Heart left ventricle (tissue), 16 donors: ENCODE measurements around the gene SHKBP1. TPM values are rescaled to one million over a fixed set of nuclear protein-coding genes. Genes with fewer than 3 reads are reported as not detected.

ENCODE experiments used
- ATAC-seq, 4 donors: fragments of 200-7000 bp; cut with Tn5 transposase; one replicate each; pipeline ENCODE4 v1.9.1; 2020 to 2022; ENCODE audit warnings: moderate library complexity in 4 of 4, mild to moderate bottlenecking in 3 of 4, moderate number of reproducible peaks in 1 of 4
- DNase-seq, 5 donors: peaks; one replicate each; pipeline ENCODE4 v3.0.0-alpha.2; 2020
- H3K27ac ChIP-seq, 12 donors: fragments of 200-600 bp; sonication (generic) in 4 of 12; one replicate each; pipeline versions ENCODE4 v1.5.0 to v1.8.0; 2016 to 2022; ENCODE audit warnings: mild to moderate bottlenecking in 2 of 12
- H3K27me3 ChIP-seq, 9 donors: fragments of 200-600 bp; sonication (generic) in 2 of 9; one replicate each; pipeline versions ENCODE4 v1.5.1 to v1.8.0; 2016 to 2022; ENCODE audit warnings: mild to moderate bottlenecking in 3 of 9
- H3K36me3 ChIP-seq, 9 donors: fragments of 200-600 bp; sonication (generic) in 2 of 9; one replicate each; pipeline versions ENCODE4 v1.5.0 to v1.8.0; 2018 to 2022; ENCODE audit warnings: mild to moderate bottlenecking in 2 of 9
- H3K4me1 ChIP-seq, 12 donors: fragments of 200-600 bp; sonication (generic) in 4 of 12; one replicate each; pipeline versions ENCODE4 v1.5.0 to v1.8.0; 2016 to 2022; ENCODE audit warnings: mild to moderate bottlenecking in 3 of 12
- H3K4me3 ChIP-seq, 12 donors: fragments of 200-600 bp; sonication (generic) in 4 of 12; one replicate each; pipeline versions ENCODE4 v1.5.0 to v1.8.0; 2017 to 2022; ENCODE audit warnings: mild to moderate bottlenecking in 9 of 12, moderate library complexity in 4 of 12
- H3K9me3 ChIP-seq, 12 donors: fragments of 200-600 bp; sonication (generic) in 4 of 12; one replicate each; pipeline versions ENCODE4 v1.5.0 to v1.8.0; 2016 to 2022; ENCODE audit warnings: mild to moderate bottlenecking in 1 of 12
- CTCF ChIP-seq, 12 donors: fragments of 200-600 bp; sonication (generic) in 4 of 12; IDR thresholded peaks; one replicate each; pipeline versions ENCODE4 v1.5.0 to v1.8.0; 2018 to 2022; ENCODE audit warnings: antibody characterized with exemption in 12 of 12, mild to moderate bottlenecking in 5 of 12
- POLR2A ChIP-seq, 2 donors: fragments of 450-650 bp; IDR thresholded peaks; one replicate each; pipeline ENCODE4 v1.6.1; 2017; ENCODE audit warnings: antibody characterized with exemption in 2 of 2, mild to moderate bottlenecking in 2 of 2, moderate library complexity in 2 of 2
- WGBS, 4 donors: extraction: QIAGEN DNeasy Blood & Tissue Kit in 2 of 4; methylation state at CpG; one replicate each; pipeline versions ENCODE4 v1.1.5 to v1.1.7; 2013 to 2018; 5-methylcytosine and 5-hydroxymethylcytosine counted together
- intact Hi-C, 10 donors: fragments of 100-400 bp; cut with DNase I; formaldehyde crosslinking; loops; one replicate each; pipeline versions ENCODE4 v1.11.1 to v1.14.2; 2022
- polyA plus RNA-seq, 2 donors: library from polyadenylated mRNA; stranded (reverse); fragments of 200-250 nt; gene quantifications; one replicate each; pipeline ENCODE4 v1.2.3, GENCODE V29; 2013
- total RNA-seq, 9 donors: library from RNA; depleted of rRNA in 2 of 9; stranded (reverse); fragments of >200 nt in 2 of 9; fragmentation: NEBNext Ultra II Directional in 3 of 9; extraction: Animal tissue kit (Norgen Biotek cat#: 25700) in 3 of 9; gene quantifications; one replicate each; pipeline versions ENCODE4 v1.1.0 to v1.2.4, GENCODE V29; 2016 to 2023
- donor health status: ischemic (EF 13 %, LVEDD 7.1; RV severe dilation, severe dysfunction).
- donor health status: healthy with polysubstance abuse.
- donor health status: DM: no; HTN: yes; CAD: no.
- donor health status: DM: no; HTN: no; CAD: no.
- donor health status: ischemic (EF 25% LVEDD 6.9; RV normal size, moderate dysfunction).
- donor health status: ischemic (EF 25% LVEDD 5.7; RV mildly dilated, moderate dysfunction).
- donor health status: healthy.
- donor health status: DM: yes; HTN: yes; CAD: no.
- donor health status: ischemic (EF 35%, LVEDD 5.7; RV mildly dilated, moderate dysfunction).
- donor health status: nonischemic (EF 11% LVEDD 7.7; RV severe dilation, severe dysfunction).
- donor health status: DM: yes; HTN: yes; CAD: no.
- donor health status: PGD.
- donor health status: ischemic (EF 29% LVEDD 5.4; RV normal size, mild dysfunction).
- donor health status: nonischemic (EF 23%, LVEDD 6.1; RV moderate dilation, normal function).

The SHKBP1 gene
- total and polyA plus RNA-seq, 11 donors, result 16.4 to 52.8 (median 22.7) TPM

GRCh38 chr19:40576151-40576584 is 505 bp upstream of the SHKBP1 start:
- Histone ChIP-seq H3K27ac (peak overlapping the region in 11 of 12 donors; percentile 41 to 93 (median 79)), H3K9me3 (no peaks in the 10 kb centered on the region), H3K27me3 (no peaks in the 10 kb centered on the region), H3K36me3 (peaks cover 0 to 25% (median 12%) of the 10 kb centered on the region in 9 donors), H3K4me3 (peak overlapping the region; percentile 63 to 94 (median 77)), H3K4me1 (peaks cover 0 to 36% (median 9%) of the 10 kb centered on the region in 12 donors)
- no peak for DNase-seq
- 2 to 5% (median 3%) methylated on average over 18 to 22 of the region's 22 CpGs for WGBS, 4 donors
- TF ChIP-seq POLR2A (IDR thresholded peaks at IDR 0.05), result no peak
- TF ChIP-seq CTCF (IDR thresholded peaks at IDR 0.05), result no peak
- intact Hi-C loops, result loop anchor here in 2 of 10 donors (5.0 kb wide), 2 partner anchors 44 to 49 kb away; no protein-coding TSS in a partner anchor
- ATAC-seq, result peak in 3 of 4 donors; percentile 2 to 21 (median 8)

DNA sequence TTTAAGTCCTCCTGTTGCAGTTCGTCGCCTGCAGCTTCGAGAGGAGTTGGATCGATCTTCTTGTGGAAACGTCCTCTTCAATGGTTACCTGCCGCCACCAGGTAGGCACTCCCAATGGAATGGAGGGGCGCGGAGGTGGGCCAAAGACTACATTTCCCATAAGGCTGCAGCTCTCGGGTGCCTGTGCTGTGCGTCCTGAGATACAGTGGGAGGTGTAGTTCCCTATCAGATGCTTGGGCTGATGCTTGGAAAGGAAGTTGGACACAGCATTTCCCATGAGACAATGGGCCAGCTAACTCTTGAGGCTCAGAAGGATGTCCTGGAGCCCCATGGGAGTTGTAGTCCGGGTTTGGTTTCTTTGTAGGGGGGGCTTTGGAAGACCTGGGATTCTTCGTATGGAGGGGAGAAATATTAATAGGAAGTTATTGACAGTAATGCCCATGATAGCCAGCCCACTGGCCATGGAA is 1.8 kb downstream of the SHKBP1 start:
- TF ChIP-seq CTCF (IDR thresholded peaks at IDR 0.05), result no peak
- no peak for TF ChIP-seq POLR2A (IDR thresholded peaks at IDR 0.05)
- Histone ChIP-seq H3K4me1 (peaks cover 0 to 36% (median 8%) of the 10 kb centered on the region in 12 donors), H3K9me3 (no peaks in the 10 kb centered on the region), H3K27ac (no peak overlapping the region), H3K27me3 (no peaks in the 10 kb centered on the region), H3K4me3 (no peak overlapping the region), H3K36me3 (peaks cover 0 to 49% (median 27%) of the 10 kb centered on the region in 9 donors)
- intact Hi-C loops, result loop anchor here in 2 of 10 donors (5.0 kb wide), 2 partner anchors 46 to 51 kb away; no protein-coding TSS in a partner anchor
- DNase-seq (peak in 1 of 5 donors; percentile 26), ATAC-seq (peak in 2 of 4 donors; percentile 21 to 33)
- 68 to 77% (median 72%) methylated on average over 12 of the region's 12 CpGs for WGBS, 4 donors

GRCh38 chr19:40580619-40581018 is 3.9 kb downstream of the SHKBP1 start:
- Histone ChIP-seq H3K4me1 (peaks cover 0 to 44% (median 8%) of the 10 kb centered on the region in 12 donors), H3K27me3 (no peaks in the 10 kb centered on the region), H3K9me3 (no peaks in the 10 kb centered on the region), H3K4me3 (peak overlapping the region in 1 of 12 donors; percentile 23), H3K36me3 (peaks cover 0 to 68% (median 42%) of the 10 kb centered on the region in 9 donors), H3K27ac (peak overlapping the region in 1 of 12 donors; percentile 79)
- DNase-seq (no peak), ATAC-seq (no peak)
- 93 to 96% (median 96%) methylated on average over 9 to 13 of the region's 13 CpGs for WGBS, 4 donors
- TF ChIP-seq POLR2A (IDR thresholded peaks at IDR 0.05) (no peak), CTCF (IDR thresholded peaks at IDR 0.05) (no peak)
- intact Hi-C loops, result no loop called here

- DNase-seq (no peak), ATAC-seq (no peak)
- Histone ChIP-seq H3K4me3 (no peak overlapping the region), H3K4me1 (peaks cover 0 to 39% (median 7%) of the 10 kb centered on the region in 12 donors), H3K9me3 (no peaks in the 10 kb centered on the region), H3K27ac (no peak overlapping the region), H3K36me3 (peaks cover 0 to 75% (median 42%) of the 10 kb centered on the region in 9 donors), H3K27me3 (no peaks in the 10 kb centered on the region)
- no peak for TF ChIP-seq CTCF (IDR thresholded peaks at IDR 0.05)
- TF ChIP-seq POLR2A (IDR thresholded peaks at IDR 0.05), result no peak
- intact Hi-C loops, result no loop called here
- WGBS, 4 donors, result 95 to 97% (median 96%) methylated on average over 5 of the region's 5 CpGs
Observed at GRCh38 chr19:40581531-40581930, 4.9 kb downstream of the SHKBP1 start.
